ENCODE data around the gene CACNA1F.

DNA sequence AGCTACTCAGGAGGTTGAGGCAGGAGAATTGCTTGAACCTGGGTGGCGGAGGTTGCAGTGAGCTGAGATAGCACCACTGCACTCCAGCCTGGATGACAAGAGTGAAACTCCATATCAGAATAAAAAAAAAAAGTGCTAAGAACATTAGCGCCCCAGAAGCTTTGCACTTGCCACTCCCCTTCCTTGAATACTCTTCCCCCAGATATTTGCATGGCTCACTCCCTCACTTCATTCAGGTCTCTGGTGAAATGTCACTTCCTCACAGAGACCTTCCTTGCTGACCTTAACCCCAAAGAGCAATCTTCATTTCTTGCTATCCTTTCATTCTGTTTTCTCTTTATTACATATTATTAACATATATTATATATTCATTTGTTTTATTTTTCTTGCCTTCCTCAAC is 11.3 kb downstream of the CACNA1F start:
- TF ChIP-seq CTCF (IDR thresholded peaks at IDR 0.05 in 2 of 3, conservative IDR thresholded peaks at IDR 0.05 in 1 of 3; ENCODE audit: control insufficient read depth in 2 of 3, extremely low read depth in 1 of 3, insufficient read depth in 1 of 3, low read depth in 3 of 3, low read length in 3 of 3) (no peak), NR2C1 (IDR thresholded peaks at IDR 0.05) (no peak), RCOR1 (conservative IDR thresholded peaks at IDR 0.05; ENCODE audit: low read depth, low read length) (no peak), SIN3A (IDR thresholded peaks at IDR 0.05; ENCODE audit: low read depth, low read length) (no peak), POLR2A (IDR thresholded peaks at IDR 0.05; ENCODE audit: low read depth, low read length) (no peak), EZH2 (IDR thresholded peaks at IDR 0.05; ENCODE audit: borderline replicate concordance, control insufficient read depth, low read depth, low read length) (no peak)

All from GM12878 (cell line).